CD4-positive, alpha-beta memory T cell (primary cell): ENCODE measurements around the gene IRF1. TPM values are rescaled to one million over a fixed set of nuclear protein-coding genes. Genes with fewer than 3 reads are reported as not detected.

ENCODE experiments used
- polyA plus RNA-seq, 2 donors: library from polyadenylated mRNA; unstranded; fragments of 300-500 nt; fragmentation: Illumina TruSeq; gene quantifications; one replicate each; pipeline ENCODE4 v1.2.3, GENCODE V29; 2021
- total RNA-seq, 2 experiments: library from RNA; stranded (reverse); gene quantifications; one replicate each; pipeline ENCODE4 v1.2.3, GENCODE V29; 2021

Gene IRF1
- total and polyA plus RNA-seq, 4 experiments from 2014 or later: 192 to 237 (median 197) TPM

Other genes starting within 250 kb of the IRF1 start
- gene PDLIM4, start 233.1 kb downstream of the IRF1 start, total RNA-seq: not detected
- gene PDLIM4, start 233.1 kb downstream of the IRF1 start, polyA plus RNA-seq: not detected
- gene SLC22A4, start 196.4 kb downstream of the IRF1 start, total RNA-seq: under 1 TPM in 1 of 2 experiments, not detected in 1; 0.22 TPM
- not detected for gene SLC22A4, start 196.4 kb downstream of the IRF1 start, polyA plus RNA-seq
- gene SLC22A5, start 121.1 kb downstream of the IRF1 start, total RNA-seq: 1 to 10 TPM; 8.9 to 10.0 TPM
- gene SLC22A5, start 121.1 kb downstream of the IRF1 start, polyA plus RNA-seq: 1 to 10 TPM; 1.9 to 2.9 TPM
- not detected for gene IL5, start 52.7 kb upstream of the IRF1 start, total RNA-seq
- gene IL5, start 52.7 kb upstream of the IRF1 start, polyA plus RNA-seq: not detected
- gene RAD50, start 66.2 kb upstream of the IRF1 start, total RNA-seq: 10 to 100 TPM; 33.3 to 35.0 TPM
- 10 to 100 TPM in 1 of 2 donors, 1 to 10 TPM in 1; 6.9 to 36.2 TPM for gene RAD50, start 66.2 kb upstream of the IRF1 start, polyA plus RNA-seq
- not detected for gene IL13, start 167.4 kb upstream of the IRF1 start, total RNA-seq
- not detected for gene IL13, start 167.4 kb upstream of the IRF1 start, polyA plus RNA-seq
- gene IL4, start 183.2 kb upstream of the IRF1 start, total RNA-seq: not detected
- gene IL4, start 183.2 kb upstream of the IRF1 start, polyA plus RNA-seq: not detected
- 10 to 100 TPM; 18.7 to 25.9 TPM for gene KIF3A, start 246.8 kb upstream of the IRF1 start, total RNA-seq
- 10 to 100 TPM in 1 of 2 donors, 1 to 10 TPM in 1; 9.7 to 18.3 TPM for gene KIF3A, start 246.8 kb upstream of the IRF1 start, polyA plus RNA-seq